G401 (cell line): ENCODE results near the gene SMIM41. TPM values are rescaled to one million over a fixed set of nuclear protein-coding genes. Genes with fewer than 3 reads are reported as not detected.

ENCODE experiments used
- DNase-seq: peaks from one replicate; pipeline ENCODE4 v3.0.0-alpha.2; 2015; ENCODE audit warnings: low spot score
- in situ Hi-C: cut with HindIII; loops from 2 replicates; pipeline ENCODE4 v1.10.0; 2016; ENCODE audit warnings: low sequenced_read_pairs, mixed read lengths
- total RNA-seq: library from RNA; depleted of rRNA; stranded (reverse); fragments of >200 nt; shearing (Covaris generic); gene quantifications from 2 replicates; pipeline ENCODE4 v1.2.3, GENCODE V29; 2014

The SMIM41 gene
- total RNA-seq, 1 experiment from 2014 or later, result not detected

DNA sequence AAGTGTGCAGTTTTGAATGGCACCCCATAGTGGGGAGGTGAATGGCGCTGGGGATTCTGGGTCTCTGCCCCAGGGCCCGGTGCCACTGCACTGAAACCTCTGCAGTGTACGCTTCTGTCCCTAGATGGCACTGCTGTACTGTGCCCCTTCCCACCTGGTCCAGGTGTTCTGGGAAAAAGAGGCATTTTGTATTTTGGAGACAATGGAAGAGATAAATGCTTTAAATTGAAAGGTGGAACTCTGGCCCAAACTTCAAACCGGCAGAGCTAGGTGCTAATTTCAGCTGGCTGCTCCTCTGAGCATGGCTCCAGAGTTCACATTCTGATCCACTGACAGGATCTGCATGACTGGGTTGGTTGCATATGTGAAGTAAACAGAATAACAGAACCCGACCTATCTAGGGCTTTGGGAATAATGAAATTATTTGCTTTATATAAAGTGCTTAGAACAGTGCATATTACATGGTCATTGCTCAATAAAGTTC lies 60.1 kb downstream of the SMIM41 start:
- peak; percentile 37 for DNase-seq
- in situ Hi-C loops, result no loop called here

DNA sequence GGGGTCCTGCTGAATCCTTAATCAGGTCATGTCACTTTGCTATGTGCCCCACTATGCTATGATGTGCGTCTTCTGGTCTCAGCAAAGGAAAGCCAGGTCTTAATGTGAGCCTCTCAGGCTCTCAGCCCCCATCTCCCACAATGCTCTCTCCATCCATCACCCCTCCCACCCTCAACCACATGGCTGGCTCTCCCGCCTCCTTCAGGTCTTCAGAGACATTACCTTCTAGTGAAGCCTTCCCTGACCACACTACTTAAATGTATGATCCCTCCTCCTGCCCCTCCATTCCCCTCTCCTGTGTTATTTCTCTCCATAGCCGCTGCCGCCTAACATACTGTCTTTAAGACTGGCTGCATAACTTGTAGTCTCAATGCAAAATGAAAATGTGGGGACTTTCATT lies 61.8 kb downstream of the SMIM41 start:
- DNase-seq, result no peak
- in situ Hi-C loops, result no loop called here

GRCh38 chr12:52141875-52142274 lies 62.4 kb downstream of the SMIM41 start:
- in situ Hi-C loops, result no loop called here
- DNase-seq, result no peak

GRCh38 chr12:52142431-52142830 lies 62.9 kb downstream of the SMIM41 start:
- DNase-seq, result no peak
- in situ Hi-C loops, result no loop called here

- in situ Hi-C loops, result no loop called here
- no peak for DNase-seq
These were observed 65.2 kb downstream of the SMIM41 start for GRCh38 chr12:52144512-52145227.

DNA sequence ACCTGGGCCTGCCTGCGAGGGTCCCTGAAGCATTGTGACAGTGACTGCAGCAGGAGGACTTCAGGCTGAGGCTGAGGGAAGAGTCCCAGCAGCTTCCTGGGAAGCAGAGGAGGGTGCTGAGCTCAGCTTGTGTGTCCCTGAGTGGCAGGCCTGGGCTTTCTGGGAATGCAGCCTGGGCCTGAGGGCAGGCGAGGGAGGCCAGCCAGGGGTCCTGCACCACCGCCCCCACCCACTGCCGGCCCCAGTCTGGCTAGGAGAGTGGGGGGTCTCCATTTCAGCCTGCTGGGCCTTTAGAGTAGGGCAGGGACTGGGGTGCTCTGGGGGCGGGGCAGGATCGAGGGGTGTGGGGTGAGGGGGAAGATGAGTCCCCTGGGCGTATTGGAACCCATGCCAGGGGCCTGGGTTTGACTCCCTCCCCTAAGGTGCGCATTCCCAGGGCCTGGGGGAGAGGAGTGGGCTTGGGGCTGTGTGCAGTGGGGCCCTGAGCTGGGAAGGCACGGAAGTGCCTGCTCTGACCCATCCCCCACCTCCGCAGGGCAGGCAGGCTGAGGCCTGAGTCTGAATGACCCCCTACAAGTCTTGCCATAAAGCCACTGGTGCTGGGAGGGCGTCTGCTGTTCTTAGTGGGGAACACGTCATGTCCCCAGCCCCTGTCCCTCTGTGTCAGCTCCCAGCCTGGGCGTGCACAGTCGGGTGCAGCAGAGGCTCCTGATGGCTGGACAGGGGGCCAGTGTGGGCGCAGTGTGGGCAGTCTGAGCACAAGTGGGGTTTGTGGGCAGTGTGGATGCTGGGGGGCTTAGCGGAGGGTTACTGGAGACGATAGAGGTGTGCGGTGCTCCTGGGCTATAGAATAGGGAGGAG lies 66.0 kb downstream of the SMIM41 start:
- no peak for DNase-seq
- in situ Hi-C loops, result no loop called here

- no peak for DNase-seq
- in situ Hi-C loops, result no loop called here
These were observed 66.8 kb downstream of the SMIM41 start for GRCh38 chr12:52146089-52146821.

DNA sequence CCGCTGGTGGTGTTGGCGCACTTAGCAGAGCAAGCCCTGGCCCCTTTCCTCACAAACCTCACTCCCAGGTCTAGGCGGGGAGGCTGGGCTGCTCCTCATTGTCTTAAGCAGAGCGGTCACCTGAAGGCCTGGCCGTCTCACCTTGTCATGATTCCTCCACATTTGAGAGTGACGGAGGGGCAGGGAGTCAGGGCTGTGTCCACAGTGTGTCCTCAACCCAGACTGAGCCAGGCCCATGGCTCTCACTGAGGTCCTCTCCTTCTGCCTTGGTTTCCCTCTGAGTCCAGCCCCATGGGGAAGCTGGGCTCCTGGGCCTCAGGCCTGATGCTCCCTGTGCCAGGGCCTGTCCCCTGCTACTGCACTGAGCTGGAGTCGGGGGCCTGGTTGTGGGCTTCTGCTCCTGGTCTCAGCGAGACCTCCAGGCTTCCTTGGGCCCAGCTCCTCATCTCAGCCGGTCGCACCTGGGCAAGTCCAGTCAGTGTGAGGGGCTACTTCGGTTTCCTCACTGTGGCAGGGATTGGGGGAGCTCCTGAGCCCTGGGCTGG lies 67.4 kb downstream of the SMIM41 start:
- in situ Hi-C loops, result no loop called here
- no peak for DNase-seq

GRCh38 chr12:52147367-52147963 lies 68.0 kb downstream of the SMIM41 start:
- in situ Hi-C loops, result no loop called here
- no peak for DNase-seq

DNA sequence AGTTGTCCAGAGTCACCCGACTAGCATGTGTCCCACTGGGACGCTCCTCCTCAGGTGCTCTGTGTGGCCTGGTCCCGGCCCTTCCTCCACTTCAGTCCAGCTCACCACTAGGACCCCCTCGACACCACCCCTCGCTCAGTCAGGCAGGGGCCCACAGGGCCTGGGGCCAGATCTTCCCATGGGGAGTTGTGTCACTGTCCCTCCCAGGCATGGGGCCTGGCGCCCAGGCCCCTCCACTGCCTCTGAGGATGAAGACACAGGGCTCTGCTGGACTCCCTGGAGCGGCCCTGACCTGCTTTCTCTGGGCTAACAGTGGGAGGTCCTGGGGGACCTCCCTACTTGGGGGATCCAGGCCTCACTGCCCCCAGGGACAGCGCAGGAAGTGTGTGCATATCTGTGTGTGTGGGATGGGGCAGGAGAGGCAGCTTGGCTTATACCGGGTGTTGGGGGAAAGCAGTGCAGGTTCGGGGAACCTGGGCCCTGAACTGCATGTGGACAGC lies 68.5 kb downstream of the SMIM41 start:
- in situ Hi-C loops, result no loop called here
- DNase-seq, result no peak

GRCh38 chr12:52148464-52149181 lies 69.1 kb downstream of the SMIM41 start:
- DNase-seq, result no peak
- in situ Hi-C loops, result no loop called here

DNA sequence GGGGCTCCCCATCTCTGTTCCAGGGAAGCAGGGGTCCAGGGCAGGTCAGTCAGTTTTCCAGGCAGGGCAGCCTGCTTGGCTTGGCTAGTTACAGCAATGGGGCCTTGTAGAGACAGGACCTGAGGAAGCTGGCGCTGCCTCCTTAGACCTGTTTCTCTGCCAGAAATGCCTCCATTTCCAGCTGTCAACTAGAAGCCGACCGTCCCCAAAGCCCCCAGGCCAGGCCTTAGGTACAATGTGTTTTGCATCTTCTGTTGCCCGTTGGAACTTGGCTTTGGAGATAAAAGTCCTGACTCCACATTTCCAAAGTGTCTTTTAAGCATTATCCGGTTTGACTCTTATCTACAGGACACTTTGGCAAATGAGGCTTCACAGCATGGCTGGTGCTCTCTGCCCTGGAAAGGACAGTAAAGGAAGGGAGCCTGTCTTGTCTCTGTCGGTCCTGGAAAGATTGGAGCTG lies 69.7 kb downstream of the SMIM41 start:
- in situ Hi-C loops, result no loop called here

DNA sequence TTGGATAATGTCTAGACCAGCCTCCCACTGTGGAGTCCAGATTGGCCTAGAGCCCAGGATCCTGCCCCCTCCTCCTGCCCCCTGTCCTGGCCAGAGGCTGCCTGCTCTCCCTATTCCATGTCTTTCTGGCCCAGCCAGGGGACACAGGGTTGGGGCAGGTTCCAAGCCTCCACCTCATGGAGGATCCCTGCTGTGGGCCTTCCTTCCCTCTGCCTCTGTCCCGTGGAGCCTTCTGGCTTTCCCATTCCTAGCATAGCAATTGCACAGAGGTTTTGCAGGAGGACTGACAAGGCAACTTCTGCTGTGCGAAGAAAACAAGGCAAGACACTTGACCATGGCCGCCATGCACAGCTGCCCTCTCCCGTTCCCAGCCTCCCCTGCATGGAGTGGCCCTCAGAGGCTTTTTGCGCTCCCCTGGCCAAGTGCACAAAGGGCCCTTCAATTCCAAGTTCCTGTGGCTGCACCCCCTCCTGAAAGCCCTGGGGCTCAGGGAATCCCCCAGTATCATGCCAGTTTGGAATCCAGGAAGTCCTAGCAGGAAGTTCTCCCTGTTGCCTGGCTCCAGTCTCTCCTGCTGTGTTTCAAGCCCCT lies 70.2 kb downstream of the SMIM41 start:
- peak; percentile 11 for DNase-seq
- in situ Hi-C loops, result no loop called here

More for the DNA sequence above, 69.7 kb downstream of the SMIM41 start:
- DNase-seq, result peak; percentile 19

GRCh38 chr12:52151153-52151836 lies 71.8 kb downstream of the SMIM41 start:
- no peak for DNase-seq
- in situ Hi-C loops, result no loop called here

- peak; percentile 11 for DNase-seq
- in situ Hi-C loops, result no loop called here
These were observed 72.6 kb downstream of the SMIM41 start for GRCh38 chr12:52151837-52152783.

GRCh38 chr12:52152905-52153317 lies 73.4 kb downstream of the SMIM41 start:
- in situ Hi-C loops, result no loop called here
- no peak for DNase-seq
